HG02678 (cell line): ENCODE data around the gene AVPR2.

Source experiments
- ATAC-seq: cut with Tn5 transposase; IDR thresholded peaks from one replicate; pipeline ENCODE4 v1.9.1; 2021; ENCODE audit warnings: mild to moderate bottlenecking, moderate library complexity; ENCODE audit not compliant: unreplicated experiment

Gene AVPR2

DNA sequence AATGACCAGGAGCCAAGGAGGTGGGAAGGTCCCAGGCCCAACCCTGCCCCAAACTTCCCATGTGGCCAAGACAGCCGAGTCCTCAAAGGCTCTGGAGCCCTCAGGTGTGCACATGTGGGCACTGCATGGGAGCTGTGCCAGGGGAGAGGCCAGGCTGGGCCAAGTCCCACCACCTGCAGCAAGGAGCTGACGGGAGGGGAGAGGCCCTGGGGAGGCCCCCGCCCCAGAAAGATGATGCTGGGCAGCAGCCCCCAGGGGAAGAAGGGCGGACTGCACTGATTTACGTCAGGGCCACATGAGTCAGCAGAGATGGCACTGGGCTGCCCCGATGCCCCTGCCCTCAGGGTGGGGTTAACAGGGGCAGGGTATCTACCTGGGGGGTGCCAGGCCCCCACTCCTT is 19.9 kb upstream of the AVPR2 start:
- no peak for ATAC-seq

DNA sequence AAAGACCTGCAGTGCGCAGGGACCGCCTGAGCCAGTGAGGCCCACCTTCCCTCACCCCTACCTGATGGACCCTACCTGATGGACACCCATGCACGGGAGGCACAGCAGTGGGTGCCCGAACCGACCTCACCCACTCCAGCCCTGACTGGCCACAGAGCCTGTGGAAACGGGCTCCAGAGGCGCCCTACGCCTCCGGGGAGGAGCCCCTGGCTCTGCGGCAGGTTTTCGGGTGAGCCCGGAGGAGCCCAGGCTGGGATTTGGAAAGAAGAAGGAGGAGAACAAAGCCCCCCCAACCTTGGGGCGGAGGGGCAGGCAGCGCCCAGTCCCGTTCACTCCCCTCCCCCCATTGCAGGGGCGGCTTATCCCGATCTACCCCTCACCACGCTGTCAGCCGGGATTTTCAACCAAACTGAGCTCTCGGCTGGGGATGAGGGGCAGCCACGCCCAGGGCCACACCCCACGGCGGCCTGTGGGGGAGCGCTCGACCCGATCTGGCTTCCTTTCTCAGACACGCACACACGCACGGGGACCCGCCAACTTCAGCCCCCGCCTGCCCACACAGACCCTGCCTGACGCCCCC is 19.2 kb upstream of the AVPR2 start:
- no peak for ATAC-seq

- no peak for ATAC-seq
Measured at GRCh38 chrX:153885968-153886903, 18.2 kb upstream of the AVPR2 start, which contains the start of gene L1CAM. L1CAM (minus strand) TSS chrX:153886173; CDS start chrX:153875836, 10,337 bp downstream.

DNA sequence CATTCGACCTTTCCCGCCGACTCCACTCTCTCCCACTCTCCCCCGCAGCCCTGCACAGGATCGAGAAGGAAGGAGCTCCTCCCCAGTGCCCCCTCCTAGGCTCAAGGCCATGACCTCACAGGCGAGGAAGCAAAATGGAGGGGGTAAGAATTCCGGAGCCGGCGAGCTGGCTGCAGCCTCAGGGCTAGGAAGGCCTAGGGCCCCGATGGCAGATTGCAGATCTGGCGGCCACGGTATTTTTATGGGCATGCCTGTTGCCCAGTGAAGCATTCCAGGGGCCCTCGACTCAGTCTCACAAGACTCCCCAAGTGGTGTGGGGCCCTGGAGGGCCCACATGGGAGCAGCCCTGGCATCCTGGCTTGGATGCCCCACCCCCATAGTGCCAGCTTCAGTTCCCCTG is 17.6 kb upstream of the AVPR2 start:
- ATAC-seq: no peak

GRCh38 chrX:153887385-153887784 is 17.1 kb upstream of the AVPR2 start:
- ATAC-seq: no peak

DNA sequence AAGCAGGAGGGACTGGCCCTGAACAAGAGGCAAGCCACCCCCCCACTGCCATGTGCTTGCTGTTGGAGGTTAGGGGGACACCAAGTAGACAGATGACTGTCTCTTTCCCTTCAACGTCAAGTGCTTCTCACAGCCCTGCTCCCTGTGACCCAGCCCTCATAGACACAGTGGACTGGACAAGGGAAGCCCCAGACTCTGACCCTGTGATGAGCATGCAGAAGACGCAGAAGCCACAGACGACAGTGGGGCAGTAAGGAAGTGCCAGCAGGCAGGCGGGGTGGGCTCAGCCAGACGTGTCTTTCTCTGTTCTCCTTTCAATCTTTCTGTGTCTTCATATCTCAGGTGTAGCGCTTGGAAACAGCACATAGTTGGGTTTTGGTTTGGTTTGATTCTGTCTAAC is 16.1 kb upstream of the AVPR2 start:
- no peak for ATAC-seq

DNA sequence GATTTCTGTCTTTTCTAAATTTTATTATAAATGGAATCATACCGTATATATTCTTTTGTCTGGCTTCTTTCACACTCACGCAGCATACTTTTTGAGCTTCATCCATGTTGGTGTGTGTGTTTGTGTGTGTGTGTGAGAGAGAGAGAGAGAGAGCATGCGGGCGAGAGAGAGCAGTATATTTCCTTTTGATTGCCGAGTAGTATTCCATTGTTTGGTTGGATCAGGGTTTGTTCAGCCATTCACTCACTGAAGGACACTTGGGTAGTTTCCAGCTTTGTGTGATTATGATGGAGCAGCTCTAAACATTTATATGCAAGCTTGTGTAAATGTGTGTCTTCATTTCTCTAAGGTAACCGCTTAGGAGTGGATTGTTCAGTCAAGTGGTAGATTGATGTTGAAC is 15.3 kb upstream of the AVPR2 start:
- ATAC-seq: no peak

DNA sequence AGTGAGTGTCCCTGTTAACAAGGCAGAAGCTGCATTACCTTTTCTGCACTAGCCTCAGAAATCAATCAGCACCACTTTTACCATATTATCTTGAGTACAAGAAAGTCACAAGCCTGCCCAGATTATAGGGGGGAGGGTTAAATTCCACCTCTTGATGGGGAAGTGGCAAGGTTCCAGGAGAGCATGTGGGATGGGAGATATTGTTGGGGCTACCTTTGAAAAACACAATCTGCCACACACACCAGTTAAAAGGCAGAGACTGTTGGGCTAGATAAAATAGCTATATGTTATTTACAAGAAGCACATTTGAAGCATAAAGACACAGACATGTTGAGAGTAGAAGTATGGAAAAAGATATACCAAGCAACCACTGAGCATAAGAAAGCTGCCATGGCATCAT is 6.6 kb upstream of the AVPR2 start:
- ATAC-seq: no peak

GRCh38 chrX:153900831-153901752 is 3.4 kb upstream of the AVPR2 start:
- ATAC-seq: peak; percentile 71

DNA sequence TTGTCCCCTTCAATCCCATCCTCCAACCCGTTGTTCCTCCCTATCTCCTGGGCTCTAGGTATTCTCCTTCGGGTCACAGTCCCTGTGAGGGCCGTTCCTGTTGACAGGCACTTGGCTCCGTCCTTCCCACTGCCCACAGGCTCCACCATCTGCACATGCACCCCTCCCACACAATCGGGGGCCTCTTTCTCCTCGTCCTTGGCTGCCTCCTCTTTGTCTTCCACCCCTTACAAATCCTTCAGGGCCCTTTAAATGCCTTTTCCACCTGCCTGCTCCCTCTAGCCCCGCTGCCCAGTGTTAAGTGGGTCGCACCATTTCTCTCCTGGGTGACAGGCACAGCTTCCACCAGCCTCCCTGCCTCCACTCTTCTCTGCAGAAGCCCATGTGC is 2.7 kb upstream of the AVPR2 start:
- ATAC-seq: no peak

GRCh38 chrX:153902385-153902784 is 2.1 kb upstream of the AVPR2 start:
- ATAC-seq: no peak

GRCh38 chrX:153903238-153903980 is 1.1 kb upstream of the AVPR2 start:
- ATAC-seq: no peak

GRCh38 chrX:153905481-153906095 is 1.1 kb downstream of the AVPR2 start:
- ATAC-seq: no peak

DNA sequence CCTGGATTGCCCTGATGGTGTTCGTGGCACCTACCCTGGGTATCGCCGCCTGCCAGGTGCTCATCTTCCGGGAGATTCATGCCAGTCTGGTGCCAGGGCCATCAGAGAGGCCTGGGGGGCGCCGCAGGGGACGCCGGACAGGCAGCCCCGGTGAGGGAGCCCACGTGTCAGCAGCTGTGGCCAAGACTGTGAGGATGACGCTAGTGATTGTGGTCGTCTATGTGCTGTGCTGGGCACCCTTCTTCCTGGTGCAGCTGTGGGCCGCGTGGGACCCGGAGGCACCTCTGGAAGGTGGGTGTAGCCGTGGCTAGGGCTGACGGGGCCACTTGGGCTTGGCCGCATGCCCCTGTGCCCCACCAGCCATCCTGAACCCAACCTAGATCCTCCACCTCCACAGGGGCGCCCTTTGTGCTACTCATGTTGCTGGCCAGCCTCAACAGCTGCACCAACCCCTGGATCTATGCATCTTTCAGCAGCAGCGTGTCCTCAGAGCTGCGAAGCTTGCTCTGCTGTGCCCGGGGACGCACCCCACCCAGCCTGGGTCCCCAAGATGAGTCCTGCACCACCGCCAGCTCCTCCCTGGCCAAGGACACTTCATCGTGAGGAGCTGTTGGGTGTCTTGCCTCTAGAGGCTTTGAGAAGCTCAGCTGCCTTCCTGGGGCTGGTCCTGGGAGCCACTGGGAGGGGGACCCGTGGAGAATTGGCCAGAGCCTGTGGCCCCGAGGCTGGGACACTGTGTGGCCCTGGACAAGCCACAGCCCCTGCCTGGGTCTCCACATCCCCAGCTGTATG is 1.8 kb downstream of the AVPR2 start:
- no peak for ATAC-seq

DNA sequence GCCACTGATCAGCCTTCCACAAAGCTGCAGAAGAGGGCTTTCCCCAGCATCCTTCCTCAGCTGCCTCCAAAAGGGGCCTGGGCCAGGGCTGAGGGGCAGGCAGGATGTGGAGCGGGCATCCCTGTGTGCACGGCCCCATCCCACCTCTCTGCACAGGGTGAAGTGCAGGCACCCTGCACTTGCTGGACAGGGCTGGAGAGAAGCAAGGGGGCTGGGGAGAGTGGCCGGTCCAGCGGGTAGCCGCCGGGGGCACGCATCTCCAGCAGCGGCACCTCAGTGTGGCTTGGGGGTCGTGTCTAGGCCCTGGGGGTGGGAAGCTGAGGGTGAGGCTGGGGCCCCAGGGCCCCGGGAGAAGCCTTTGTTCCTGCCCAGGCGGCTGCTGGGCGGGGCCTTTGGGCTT is 3.0 kb downstream of the AVPR2 start:
- no peak for ATAC-seq

- no peak for ATAC-seq
Measured at GRCh38 chrX:153908219-153908860, 3.9 kb downstream of the AVPR2 start.

GRCh38 chrX:153909024-153909979 is 4.8 kb downstream of the AVPR2 start:
- ATAC-seq: no peak

GRCh38 chrX:153909980-153910360 is 5.5 kb downstream of the AVPR2 start:
- no peak for ATAC-seq
